Effector memory CD4-positive, alpha-beta T cell (primary cell): ENCODE measurements around the gene TINCR.

Experiments
- DNase-seq, 3 donors: peaks; one replicate each; pipeline ENCODE4 v3.0.0-alpha.2; 2020
- H3K27ac ChIP-seq: 2 replicates; pipeline ENCODE4 v1.7.0; 2013; ENCODE audit warnings: mild to moderate bottlenecking, low read length, moderate library complexity; ENCODE audit not compliant: insufficient read depth, poor library complexity, severe bottlenecking
- H3K27me3 ChIP-seq: replicated peaks from 2 replicates; pipeline ENCODE4 v1.7.0; 2013; ENCODE audit warnings: mild to moderate bottlenecking, low read length; ENCODE audit not compliant: insufficient read depth, control insufficient read depth, poor library complexity, severe bottlenecking
- H3K36me3 ChIP-seq: 2 replicates; pipeline ENCODE4 v1.7.0; 2013; ENCODE audit warnings: mild to moderate bottlenecking, low read length, moderate library complexity; ENCODE audit not compliant: control insufficient read depth, insufficient read depth
- H3K4me1 ChIP-seq: 2 replicates; pipeline ENCODE4 v1.7.0; 2013; ENCODE audit warnings: low read length, mild to moderate bottlenecking; ENCODE audit not compliant: control insufficient read depth, insufficient read depth, poor library complexity, severe bottlenecking
- H3K4me3 ChIP-seq: 2 replicates; pipeline ENCODE4 v1.7.0; 2013; ENCODE audit warnings: low read length, low read depth, mild to moderate bottlenecking; ENCODE audit not compliant: insufficient read depth, poor library complexity, severe bottlenecking
- H3K9me3 ChIP-seq: 2 replicates; pipeline ENCODE4 v1.7.0; 2013; ENCODE audit warnings: mild to moderate bottlenecking, low read length, moderate library complexity; ENCODE audit not compliant: control insufficient read depth

The TINCR gene

DNA sequence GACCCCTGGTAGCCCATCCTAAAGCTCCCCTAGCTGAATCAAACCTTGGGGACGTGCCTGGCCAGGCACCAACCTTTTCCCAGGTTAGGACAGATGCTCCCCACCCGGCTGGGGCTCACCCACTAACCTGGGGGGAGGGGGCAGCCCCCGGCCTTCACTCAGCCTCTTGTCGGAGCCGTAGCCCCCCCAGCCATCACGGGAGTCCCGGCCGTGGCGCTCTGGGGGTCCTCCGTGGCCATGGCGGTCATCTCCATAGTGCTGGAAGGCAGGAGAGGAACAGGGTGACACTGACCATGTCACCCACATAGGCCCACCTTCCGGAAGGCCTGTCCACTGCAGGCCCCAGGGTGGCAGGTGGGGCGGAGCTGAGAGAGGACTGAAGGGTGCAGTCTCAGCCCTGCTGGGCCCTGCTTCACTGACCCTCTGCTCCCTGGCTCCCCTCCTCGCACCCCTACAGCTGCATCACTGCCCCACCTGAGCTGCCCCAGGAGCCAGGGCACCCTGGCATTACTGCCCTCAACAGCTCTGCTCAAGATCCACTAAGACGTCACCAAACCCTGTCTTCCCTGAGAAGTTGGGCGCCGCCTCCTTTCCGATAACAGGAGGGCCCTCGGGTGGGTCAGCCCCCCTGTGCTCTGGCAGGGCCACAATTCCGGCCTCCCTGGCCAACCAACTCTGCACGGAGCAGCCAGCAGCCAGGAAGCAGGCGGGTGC, 22.6 kb upstream of the TINCR start:
- H3K9me3 ChIP-seq = no peaks in the 10 kb centered on the region
- peaks cover 12% of the 10 kb centered on the region for H3K4me1 ChIP-seq
- H3K36me3 ChIP-seq = peaks cover 80% of the 10 kb centered on the region
- no peak overlapping the region for H3K4me3 ChIP-seq
- no peak for DNase-seq
- no peak overlapping the region for H3K27ac ChIP-seq
- no peaks in the 10 kb centered on the region for H3K27me3 ChIP-seq

DNA sequence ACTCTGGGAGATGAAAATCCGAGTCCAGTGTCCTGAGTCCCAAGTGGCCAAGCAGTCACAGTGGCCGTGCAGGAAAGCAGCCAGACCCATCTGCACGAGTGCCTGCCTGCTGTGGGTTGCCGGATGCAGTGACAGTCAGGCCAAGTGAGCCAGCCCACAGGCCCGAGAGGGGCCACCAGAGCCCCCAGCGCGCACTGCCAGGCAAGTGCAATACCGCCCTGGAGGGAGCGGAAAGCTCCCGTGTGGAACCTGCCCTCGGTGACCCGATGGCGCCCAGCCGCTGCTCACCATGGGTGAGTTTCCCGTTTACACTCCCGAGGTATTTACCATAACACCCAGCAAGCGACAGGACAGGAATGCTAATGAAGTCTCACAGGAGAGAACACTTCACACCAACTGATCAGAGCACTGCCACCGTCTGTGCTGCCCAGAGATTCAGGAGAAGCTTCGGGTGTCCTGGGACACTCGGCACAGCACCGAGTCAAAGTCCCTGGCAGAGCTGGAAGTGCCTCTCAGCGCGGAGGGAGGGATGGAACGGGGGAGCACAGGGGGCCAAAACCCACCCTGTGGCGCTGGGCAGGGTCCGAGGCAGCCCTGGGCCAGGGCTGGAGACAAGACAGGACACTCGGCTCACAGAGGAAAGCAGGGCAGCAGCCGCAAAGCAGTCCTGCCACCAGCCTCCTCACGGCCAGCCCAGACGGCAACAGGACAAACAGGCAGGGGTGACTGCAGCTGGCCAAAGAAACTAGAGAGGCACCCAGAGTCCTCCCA, 21.3 kb upstream of the TINCR start:
- peaks cover 72% of the 10 kb centered on the region for H3K36me3 ChIP-seq
- H3K4me3 ChIP-seq = no peak overlapping the region
- H3K27me3 ChIP-seq = no peaks in the 10 kb centered on the region
- no peaks in the 10 kb centered on the region for H3K9me3 ChIP-seq
- H3K4me1 ChIP-seq = peaks cover 12% of the 10 kb centered on the region
- no peak overlapping the region for H3K27ac ChIP-seq
- no peak for DNase-seq

- Histone ChIP-seq H3K4me3 (no peak overlapping the region), H3K27ac (no peak overlapping the region), H3K27me3 (no peaks in the 10 kb centered on the region), H3K9me3 (no peaks in the 10 kb centered on the region), H3K36me3 (peaks cover 65% of the 10 kb centered on the region), H3K4me1 (peaks cover 12% of the 10 kb centered on the region)
- DNase-seq = no peak
Observed at GRCh38 chr19:5588441-5588840, 20.7 kb upstream of the TINCR start.

DNA sequence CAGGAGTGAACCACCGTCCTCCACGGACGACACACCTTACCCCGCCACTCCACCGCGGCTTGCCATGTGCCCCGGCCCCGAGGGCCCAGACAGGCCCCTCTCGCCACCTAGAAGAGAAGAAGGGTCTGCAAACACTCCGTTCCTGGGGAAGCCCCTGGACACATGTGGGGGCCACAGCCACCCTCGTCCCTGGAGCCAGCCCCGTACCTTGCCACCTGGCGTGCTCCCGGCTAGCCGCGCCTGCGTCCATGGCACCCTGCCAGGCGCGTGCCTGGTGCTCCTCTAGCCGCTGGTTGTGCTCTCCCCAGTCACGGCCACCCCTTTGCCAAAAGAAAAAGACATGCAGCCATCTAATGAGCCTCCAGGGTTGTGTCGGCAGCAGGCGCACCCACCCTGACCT, 19.9 kb upstream of the TINCR start:
- Histone ChIP-seq H3K36me3 (peaks cover 57% of the 10 kb centered on the region), H3K27ac (no peak overlapping the region), H3K9me3 (no peaks in the 10 kb centered on the region), H3K4me3 (no peak overlapping the region), H3K27me3 (no peaks in the 10 kb centered on the region), H3K4me1 (peaks cover 12% of the 10 kb centered on the region)
- DNase-seq = no peak

DNA sequence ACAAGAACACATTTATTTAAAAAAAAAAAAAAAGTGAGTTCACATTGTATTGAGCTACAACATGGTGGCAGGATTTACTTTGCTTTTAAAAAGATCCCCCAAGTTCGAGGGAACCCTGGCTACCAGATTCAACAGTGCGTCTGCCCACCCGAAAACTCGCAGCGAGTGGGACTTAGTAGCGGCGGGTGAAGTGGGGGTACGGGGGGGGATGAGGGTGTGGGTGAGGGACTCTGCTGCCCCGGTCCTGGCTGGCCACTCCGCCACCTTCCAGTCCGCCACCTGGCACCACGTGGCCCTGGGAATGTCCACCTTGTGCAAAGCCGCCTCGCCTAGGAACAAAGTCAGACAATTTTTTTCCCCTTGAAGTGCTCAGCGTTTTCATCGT, 19.3 kb upstream of the TINCR start:
- no peak overlapping the region for H3K27ac ChIP-seq
- DNase-seq = no peak
- H3K4me1 ChIP-seq = peaks cover 12% of the 10 kb centered on the region
- H3K36me3 ChIP-seq = peaks cover 51% of the 10 kb centered on the region
- H3K27me3 ChIP-seq = no peaks in the 10 kb centered on the region
- no peak overlapping the region for H3K4me3 ChIP-seq
- no peaks in the 10 kb centered on the region for H3K9me3 ChIP-seq

DNA sequence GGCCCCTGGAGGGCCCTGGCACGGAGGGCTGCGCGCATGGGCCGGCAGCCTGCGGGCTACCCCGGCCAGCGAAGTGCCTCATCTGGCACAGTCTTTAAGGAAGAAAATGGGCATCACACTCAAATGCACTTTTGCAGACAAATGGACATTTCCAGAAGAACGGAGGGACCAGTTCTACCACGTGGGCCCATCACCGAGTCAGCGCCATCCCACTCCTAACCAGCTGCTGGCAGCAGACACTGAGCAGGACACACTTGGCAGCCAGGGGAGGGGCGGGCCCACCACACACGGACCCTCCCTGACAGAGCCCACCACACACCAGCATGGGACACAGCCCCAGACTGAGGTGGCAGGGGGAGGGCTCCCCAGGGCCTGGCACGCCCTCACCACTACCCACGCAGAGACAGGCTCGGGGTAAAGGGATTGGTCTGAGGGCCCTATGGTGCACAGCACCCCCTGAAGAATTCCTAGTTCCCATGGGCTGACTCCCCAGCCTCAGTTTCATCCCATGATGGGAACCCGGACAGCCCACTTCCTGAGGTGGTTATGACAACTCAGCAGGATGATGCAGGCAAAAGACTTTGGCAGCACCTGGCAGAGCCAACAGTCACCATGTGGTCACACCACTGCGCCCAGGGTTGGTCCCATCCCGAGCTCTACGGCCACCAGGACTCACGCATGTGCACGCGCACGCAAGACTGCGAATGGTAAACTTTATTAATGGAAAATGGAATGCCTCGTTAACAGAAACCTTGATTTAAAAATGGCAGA, 18.7 kb upstream of the TINCR start:
- H3K36me3 ChIP-seq = peaks cover 46% of the 10 kb centered on the region
- no peaks in the 10 kb centered on the region for H3K27me3 ChIP-seq
- H3K9me3 ChIP-seq = no peaks in the 10 kb centered on the region
- H3K27ac ChIP-seq = no peak overlapping the region
- peaks cover 12% of the 10 kb centered on the region for H3K4me1 ChIP-seq
- DNase-seq = no peak
- no peak overlapping the region for H3K4me3 ChIP-seq

DNA sequence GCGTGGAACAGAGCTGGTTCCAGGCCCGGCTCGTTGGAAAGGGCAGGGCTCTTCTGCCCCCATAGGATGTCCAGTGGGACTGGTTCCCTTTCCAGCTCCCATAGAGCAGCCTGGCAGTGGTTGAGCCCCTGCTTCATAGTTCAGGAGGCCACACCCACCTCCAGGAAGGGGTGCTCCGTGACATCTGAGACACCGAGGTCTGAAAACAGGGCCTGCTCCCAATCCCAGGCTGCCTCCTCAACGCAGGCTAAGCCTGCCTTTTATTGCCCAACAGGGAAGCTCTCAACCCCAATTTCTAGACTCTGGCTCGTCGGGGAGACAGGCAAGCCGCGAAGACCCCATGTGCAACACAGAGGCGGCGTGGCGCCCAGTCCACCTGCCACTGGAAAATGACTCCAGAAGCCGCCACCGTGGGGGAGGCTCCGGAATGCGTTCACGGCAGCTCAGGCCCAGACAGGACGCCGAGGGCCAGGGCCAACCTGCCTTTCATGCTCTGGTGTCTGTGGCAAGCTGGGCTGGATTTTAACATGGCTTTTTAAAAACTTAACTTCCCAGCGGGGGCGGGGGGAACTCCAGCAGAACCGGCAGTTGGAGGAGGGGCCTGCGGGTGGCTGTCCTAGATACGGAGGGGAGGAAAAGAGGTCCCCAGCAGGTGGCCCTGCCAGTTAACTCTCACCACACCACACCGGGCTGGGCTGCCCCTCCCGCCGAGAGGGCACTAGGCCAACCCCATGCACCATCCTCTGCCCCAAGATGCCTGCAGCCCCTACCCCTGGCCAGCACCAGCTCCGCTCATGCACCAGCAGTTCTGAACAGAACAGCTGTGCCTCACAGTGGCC, 17.9 kb upstream of the TINCR start:
- peak overlapping the region; percentile 39 for H3K27ac ChIP-seq
- H3K27me3 ChIP-seq = no peaks in the 10 kb centered on the region
- no peak overlapping the region for H3K4me3 ChIP-seq
- DNase-seq = peak; percentile 19 to 33 (median 30)
- peaks cover 41% of the 10 kb centered on the region for H3K36me3 ChIP-seq
- H3K9me3 ChIP-seq = no peaks in the 10 kb centered on the region
- H3K4me1 ChIP-seq = peaks cover 12% of the 10 kb centered on the region

DNA sequence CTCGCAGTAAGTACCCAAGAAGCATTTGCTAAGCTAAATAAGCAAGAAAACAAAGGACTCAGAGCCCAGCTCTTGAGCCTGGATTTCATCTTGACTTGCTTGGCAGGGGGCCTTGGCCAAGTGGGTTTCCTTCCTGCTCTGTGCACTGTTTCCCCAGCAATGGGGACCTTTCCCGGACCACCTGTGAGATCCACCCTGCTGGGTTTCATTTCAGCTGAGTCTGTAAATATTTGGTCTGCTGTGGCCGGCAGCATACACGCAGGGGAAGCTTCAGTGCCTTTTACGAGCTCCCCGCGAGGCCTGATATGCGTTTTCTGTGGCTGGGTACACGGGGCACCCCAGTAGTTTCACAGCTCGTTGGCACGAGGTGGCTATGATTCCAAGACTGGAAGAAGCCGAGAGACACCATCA, 12.4 kb upstream of the TINCR start:
- H3K27me3 ChIP-seq = no peaks in the 10 kb centered on the region
- DNase-seq = no peak
- H3K36me3 ChIP-seq = peaks cover 4% of the 10 kb centered on the region
- no peak overlapping the region for H3K27ac ChIP-seq
- no peaks in the 10 kb centered on the region for H3K9me3 ChIP-seq
- no peak overlapping the region for H3K4me3 ChIP-seq
- peaks cover 3% of the 10 kb centered on the region for H3K4me1 ChIP-seq

DNA sequence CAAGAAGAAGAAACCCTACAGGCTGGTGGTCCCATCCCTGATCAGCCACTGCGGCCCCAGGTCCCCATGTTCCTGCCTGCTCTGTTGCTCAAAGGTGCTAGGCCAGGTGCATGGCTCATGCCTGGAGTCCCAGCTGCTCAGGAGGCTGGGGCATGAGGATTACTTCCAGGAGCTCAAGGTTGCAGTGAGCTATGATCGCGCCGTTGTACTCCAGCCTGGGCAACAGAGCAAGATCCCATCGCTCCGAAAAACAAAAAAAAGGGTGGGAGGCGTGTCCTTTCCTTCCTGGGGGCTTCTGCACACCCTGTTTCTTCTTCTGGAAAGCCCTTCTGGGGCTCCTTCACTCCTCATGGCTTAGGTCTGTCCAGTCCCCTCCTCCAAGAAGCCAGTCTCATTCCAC, 11.9 kb upstream of the TINCR start:
- Histone ChIP-seq H3K9me3 (no peaks in the 10 kb centered on the region), H3K27me3 (no peaks in the 10 kb centered on the region), H3K36me3 (peaks cover 4% of the 10 kb centered on the region), H3K27ac (no peak overlapping the region), H3K4me1 (peaks cover 3% of the 10 kb centered on the region), H3K4me3 (no peak overlapping the region)
- no peak for DNase-seq
